GM21390 (cell line): ENCODE measurements around the gene POR.
A peak's percentile ranks its signal among the peaks of the same experiment; 100 is the strongest.
"Not testable (repeated sequence)": the region's sequence is repeated elsewhere in the genome, so short reads cannot be mapped to it uniquely, and the experiment has no call there.

Source experiments
- ATAC-seq: cut with Tn5 transposase; IDR thresholded peaks from one replicate; pipeline ENCODE4 v1.9.1; 2021; ENCODE audit not compliant: unreplicated experiment

The POR gene

DNA sequence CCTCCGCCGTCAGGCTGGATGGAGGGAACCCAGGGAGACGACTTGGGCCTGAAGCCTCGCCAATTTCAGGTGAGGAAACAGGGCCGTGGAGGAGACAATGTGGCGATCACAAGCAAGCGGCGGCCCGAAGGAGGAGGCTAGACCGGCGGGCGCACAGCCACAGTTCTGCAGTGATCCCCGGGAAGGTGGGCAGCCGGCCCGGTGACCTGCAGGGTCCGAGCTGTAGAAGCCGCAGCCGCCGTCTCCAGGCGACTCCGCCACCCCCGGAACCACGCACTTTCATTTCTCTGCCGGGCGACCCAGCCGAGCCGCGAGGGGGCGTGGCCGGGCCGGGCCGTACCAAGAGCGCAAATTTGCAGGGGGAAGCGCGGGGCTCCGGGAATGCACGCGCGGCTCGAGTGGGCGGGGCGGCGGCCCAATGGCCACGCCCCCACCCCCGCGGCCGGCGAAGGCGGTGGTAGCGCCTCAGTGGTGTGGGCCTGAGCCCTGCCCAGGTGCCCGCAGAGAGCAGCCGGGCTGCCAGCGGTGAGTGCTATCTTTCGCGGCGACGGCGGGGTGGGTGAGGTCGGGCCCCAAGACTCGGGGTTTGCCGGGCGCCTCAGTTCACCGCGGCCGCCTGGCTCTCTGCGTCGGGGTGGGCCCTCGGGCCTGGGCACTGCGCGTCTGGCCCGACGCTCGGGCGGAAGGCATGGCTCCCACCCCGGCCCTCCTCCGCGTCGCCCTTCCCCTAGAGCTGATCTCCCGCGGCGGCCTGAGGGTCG is at the start of gene POR:
Gene POR (plus strand): TSS at position 501 of the 761 bp plus-strand sequence. CDS start 38,847 bp downstream, outside the sequence.
- peak; percentile 86 for ATAC-seq

- no peak for ATAC-seq
Measured at GRCh38 chr7:75866114-75866488, 48.9 kb upstream of the POR start.

DNA sequence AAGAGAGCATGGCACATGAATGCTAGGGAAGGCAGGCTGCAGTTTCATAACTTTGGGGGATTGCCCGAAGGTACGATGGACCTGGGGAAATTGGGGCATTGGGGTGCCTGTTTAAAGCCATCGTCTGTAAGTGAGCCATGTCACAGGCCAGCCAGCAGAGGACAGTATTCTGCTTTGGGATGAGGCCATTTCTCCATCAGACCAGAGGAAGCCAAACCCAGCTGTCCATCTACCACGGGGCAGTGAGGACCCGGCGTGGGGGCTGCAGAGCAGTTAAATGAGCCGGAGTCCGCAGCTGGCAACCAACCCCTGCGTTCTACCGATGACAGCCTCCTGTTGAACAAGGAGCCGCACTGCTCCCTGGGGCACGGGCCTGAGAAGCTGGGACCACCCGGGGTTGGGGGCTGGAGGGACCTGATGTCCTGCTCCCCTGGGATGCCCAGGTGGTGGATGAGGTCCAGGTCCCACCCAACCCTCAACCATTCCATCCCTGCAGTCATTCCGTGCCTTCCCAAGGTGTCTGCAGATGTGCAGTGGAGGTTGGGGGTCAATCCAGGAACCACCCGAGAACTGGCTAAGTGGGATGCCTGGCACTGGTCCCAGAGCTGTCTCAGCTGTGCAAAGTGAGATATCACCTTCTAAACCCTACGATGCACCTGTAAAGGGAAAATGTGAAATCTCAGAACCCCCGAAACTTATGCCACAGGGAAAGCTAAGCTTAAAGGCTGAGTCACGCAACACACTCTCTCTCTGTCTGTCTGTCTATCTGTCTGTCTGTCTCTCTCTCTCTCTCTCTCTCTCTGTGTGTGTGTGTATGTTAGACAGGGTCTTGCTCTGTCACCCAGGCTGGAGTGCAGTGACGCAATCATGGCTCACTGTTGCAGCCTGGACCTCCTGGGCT is 48.2 kb upstream of the POR start:
- ATAC-seq = no peak

- ATAC-seq = no peak
Measured at GRCh38 chr7:75867390-75867717, 47.6 kb upstream of the POR start.

GRCh38 chr7:75868153-75868552 is 46.8 kb upstream of the POR start:
- ATAC-seq = no peak

- ATAC-seq = no peak
Measured at GRCh38 chr7:75869776-75870379, 45.1 kb upstream of the POR start.

GRCh38 chr7:75870557-75871161 is 44.3 kb upstream of the POR start:
- no peak for ATAC-seq

DNA sequence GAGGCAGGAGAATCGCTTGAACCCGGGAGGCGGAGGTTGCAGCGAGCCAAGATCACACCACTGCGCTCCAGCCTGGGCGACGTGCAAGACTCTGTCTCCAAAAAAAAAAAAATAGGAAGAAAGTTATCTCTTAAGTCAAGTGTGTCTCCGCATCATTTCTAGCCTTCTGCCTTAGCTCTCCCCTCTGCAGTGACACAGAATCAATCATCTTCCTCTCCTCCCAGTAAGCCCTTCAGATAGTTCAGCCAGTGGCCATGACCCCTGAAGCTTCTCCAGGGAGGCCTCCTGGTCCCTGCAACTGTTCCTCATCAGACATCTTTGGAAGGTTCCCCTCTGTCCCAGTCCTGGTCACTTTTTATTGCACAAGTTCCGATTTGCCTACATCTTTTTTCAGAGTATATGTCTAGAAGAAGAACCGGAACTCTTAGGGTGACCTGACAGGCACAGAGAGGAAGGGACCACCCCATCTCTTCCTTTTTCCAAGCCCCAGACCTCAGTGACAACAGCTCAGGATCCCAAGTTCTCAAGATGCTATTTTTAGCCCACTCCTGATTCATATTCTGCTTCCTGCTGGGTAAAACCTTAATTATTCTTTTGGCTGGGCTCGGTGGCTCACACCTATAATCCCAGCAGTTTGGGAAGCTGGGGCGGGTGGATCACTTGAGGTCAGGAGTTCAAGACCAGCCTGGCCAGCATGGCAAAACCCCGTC is 42.7 kb upstream of the POR start:
- ATAC-seq = no peak

- ATAC-seq = not testable (repeated sequence)
Measured at GRCh38 chr7:75874180-75874579, 40.8 kb upstream of the POR start.

DNA sequence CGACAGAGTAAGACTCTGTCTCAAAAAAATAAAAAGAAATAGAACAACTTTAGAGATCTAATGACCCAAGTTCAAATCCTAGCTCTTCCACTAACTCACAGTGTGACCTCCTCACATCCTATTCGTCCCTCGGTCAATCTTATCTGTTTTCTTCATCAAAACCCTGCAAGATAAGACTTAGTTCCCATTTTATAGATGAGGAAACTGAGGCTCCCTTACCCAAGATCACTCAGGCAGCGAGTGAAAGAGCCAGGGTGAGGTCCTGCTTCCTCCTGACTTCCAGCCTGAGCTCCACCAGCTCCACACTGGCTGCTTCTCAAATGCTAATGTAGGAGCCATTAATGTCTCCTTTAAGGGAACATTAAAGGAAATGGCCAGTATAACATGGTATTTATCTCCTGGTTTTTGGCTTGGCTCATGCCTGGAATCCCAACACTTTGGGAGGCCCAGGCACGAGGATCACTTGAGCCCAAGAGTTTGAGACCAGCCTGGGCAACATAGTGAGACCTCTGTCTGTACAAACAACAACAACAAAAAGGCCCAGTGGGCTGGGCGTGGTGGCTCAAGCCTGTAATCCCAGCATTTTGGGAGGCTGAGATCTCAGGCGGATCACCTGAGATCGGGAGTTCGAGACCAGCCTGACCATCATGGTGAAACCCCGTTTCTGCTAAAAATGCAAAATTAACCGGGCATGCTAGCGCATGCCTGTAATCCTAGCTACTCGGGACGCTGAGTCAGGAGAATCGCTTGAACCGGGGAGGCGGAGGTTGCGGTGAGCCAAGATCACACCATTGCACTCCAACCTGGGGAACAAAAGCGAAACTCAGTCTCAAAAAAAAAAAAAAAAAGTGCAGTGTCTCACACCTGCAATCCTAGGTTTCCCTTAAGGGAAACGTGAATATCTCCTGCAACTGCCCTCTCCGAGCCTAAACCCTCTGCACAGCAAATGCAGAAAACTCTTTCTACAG is 39.6 kb upstream of the POR start:
- ATAC-seq = no peak

DNA sequence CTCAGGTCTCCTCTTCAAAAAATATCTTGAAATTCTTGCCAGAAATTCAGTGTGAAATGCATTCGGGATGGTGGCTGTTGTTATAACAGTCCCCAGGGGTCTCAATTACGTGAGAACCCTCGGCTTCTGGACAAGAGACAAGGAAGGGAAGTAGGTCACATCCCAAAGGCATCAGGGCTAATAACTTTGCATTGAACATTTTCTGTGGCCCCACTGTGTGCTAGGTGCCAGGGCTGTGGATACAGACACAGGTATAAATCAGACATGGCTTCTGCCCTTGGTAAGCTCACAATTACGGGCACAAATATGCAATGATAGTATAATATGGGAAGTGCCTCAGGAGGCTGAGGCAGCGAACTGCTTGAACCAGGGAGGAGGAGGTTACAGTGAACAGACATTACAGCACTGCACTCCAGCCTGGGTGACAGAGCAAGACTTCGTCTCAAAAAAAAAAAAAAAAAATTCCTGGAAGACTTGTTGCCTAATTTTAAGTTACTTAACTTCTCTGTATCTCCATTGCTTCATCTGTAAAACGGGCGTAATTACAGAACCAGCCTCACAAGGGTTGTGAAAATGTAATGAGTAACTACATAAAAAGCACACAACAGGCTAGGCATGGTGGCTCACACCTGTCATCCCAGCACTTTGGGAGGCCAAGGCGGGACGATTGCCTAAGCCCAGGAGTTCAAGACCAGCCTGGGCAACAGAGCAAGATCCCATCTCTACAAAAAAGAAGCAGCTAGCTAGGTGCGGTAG is 38.7 kb upstream of the POR start:
- ATAC-seq = no peak

- ATAC-seq = peak; percentile 25
Measured at GRCh38 chr7:75878312-75878768, 36.6 kb upstream of the POR start.

DNA sequence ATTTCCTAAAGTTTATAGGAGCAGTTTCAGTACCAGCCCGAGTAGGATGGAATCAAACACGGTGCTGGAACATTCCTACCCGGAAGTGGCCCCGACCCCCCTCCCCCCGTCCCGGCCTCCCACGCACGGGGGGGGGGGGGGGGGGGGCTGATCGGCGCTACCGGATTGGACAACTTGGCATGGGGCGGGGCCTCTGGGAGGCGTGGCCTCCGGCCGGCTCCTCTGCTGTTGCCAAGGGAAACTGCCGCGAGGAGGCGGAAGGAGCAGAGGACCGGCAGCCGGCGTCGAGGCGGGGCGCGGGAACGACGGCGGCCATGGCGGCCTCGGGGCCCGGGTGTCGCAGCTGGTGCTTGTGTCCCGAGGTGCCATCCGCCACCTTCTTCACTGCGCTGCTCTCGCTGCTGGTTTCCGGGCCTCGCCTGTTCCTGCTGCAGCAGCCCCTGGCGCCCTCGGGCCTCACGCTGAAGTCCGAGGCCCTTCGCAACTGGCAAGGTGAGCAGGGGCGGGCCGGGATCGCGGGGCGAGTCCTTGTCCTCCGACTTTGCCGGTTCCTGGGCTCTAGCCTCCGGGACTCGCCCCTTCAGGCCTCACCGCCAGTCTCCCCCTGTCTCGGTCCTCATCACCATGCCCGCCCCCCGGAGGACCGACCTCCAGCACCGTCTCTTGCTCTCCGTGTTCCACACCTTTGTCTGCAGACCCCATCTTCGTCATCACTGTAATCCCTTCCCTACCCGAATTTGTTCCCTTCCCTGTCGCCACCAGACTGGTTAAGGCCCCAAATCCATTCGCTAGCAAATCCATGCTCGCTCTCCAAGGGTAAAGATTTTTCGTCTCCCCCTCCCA is 36.0 kb upstream of the POR start, which contains the start of gene RHBDD2:
Gene RHBDD2 (plus strand): TSS at position 266 of the 843 bp plus-strand sequence. CDS start 49 bp downstream, at position 315.
- peak; percentile 91 for ATAC-seq

DNA sequence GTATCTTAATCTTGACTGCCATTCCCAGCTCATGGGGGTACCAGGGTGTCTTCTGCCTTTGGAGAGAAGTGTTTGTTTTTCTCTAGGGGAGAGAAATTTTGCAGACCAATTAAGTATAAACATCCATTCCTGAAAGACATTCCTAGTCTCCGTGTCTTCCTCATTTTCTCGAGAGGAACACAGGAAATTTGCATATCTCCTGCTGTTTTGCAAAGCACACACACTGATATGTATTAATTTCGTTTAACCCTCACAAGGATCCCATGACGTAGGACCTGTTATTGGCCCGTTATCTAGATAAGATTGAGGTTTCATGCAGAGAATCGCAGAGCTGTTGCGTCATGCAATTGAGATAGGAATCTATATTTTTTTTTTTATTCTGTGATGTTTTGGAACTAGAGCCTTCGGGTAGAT is 35.2 kb upstream of the POR start:
- no peak for ATAC-seq

DNA sequence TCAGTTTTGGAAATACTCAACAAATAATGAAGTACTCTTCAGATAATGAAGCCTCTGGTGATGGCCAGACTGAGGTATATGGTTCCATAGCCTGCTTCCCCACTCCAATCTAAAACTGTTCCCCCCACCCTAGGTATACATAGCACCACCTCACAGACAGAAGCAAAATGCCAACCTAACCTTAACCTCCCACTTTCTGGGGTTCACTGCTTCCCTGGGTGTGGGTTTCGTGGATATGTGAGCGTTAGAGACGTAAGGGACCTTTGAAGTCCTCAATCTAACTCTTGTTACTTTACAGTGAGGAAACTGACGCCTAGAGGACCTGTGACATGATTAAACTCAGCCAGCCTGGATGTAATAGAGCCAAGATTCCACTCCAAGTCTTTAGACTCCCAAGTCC is 34.7 kb upstream of the POR start:
- no peak for ATAC-seq

- no peak for ATAC-seq
Measured at GRCh38 chr7:75881436-75882095, 33.4 kb upstream of the POR start.

- ATAC-seq = not testable (repeated sequence)
Measured at GRCh38 chr7:75883265-75883824, 31.6 kb upstream of the POR start.
